Measurements from ENCODE around the gene NCKAP5.

Gene NCKAP5

DNA sequence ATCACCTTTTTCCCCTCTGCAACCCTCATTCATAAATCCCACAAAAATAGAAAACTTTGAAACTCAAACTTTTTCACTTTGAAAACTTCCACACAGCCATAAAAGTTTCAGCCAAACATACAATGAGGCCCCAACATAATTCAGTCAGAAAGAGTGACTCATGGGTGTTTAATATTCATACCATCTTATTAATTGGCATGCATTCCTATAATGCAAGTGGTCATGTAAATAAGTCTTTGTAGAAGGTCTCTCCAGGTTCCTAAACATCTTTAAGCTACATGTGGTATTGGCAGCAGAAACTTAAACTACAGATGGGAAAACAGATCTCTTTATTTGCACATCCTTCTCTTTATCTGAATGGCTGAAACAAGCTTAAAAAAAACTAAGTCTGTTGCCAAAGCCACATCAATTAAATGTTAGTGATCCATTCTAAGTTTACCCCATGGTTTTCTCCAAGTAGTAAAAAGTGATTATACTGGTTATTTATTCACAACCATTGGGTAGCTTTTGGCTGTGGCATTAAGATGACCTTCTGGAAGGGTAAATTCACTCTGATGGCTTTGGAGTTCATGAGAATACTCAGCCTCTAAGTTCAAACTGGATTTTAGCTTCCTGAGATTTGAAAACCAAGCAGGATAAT is 828.1 kb downstream of the NCKAP5 start:
- Histone ChIP-seq H3K27me3 (ENCODE audit: insufficient read depth, poor library complexity, severe bottlenecking) (no peaks in the 10 kb centered on the region), H3K4me1 (ENCODE audit: insufficient read depth, poor library complexity, severe bottlenecking) (no peaks in the 10 kb centered on the region), H3K4me3 (ENCODE audit: severe bottlenecking) (no peak overlapping the region), H3K9me3 (ENCODE audit: severe bottlenecking) (no peaks in the 10 kb centered on the region), H3K27ac (ENCODE audit: poor library complexity, severe bottlenecking) (no peak overlapping the region), H3K36me3 (ENCODE audit: low read depth) (no peaks in the 10 kb centered on the region)
- ATAC-seq (ENCODE audit: low read depth): no peak
- no peak for DNase-seq (ENCODE audit: low spot score)
- TF ChIP-seq, protein P1, sequence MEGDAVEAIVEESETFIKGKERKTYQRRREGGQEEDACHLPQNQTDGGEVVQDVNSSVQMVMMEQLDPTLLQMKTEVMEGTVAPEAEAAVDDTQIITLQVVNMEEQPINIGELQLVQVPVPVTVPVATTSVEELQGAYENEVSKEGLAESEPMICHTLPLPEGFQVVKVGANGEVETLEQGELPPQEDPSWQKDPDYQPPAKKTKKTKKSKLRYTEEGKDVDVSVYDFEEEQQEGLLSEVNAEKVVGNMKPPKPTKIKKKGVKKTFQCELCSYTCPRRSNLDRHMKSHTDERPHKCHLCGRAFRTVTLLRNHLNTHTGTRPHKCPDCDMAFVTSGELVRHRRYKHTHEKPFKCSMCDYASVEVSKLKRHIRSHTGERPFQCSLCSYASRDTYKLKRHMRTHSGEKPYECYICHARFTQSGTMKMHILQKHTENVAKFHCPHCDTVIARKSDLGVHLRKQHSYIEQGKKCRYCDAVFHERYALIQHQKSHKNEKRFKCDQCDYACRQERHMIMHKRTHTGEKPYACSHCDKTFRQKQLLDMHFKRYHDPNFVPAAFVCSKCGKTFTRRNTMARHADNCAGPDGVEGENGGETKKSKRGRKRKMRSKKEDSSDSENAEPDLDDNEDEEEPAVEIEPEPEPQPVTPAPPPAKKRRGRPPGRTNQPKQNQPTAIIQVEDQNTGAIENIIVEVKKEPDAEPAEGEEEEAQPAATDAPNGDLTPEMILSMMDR (IDR thresholded peaks at IDR 0.05; ENCODE audit: poor library complexity, severe bottlenecking): no peak

DNA sequence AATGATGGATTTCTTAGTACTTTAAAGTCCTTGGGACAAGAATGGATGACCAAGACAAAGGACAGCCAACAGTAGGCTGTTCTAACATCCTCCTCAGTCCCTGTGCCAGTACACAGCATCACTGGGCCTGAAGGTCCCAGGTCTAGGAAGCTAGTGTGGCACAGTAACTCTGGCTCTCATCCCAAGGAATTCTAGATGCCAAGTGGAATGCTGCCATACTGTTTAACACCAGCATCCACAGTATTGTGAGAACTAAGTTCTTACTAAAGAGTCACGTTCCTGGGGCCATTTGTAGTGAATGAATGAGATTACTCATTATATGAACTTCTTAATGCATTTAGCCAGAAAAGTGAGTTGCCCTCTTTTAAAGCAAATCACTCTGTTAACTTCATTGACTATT is 830.0 kb downstream of the NCKAP5 start:
- ATAC-seq (ENCODE audit: low read depth) (no peak), DNase-seq (ENCODE audit: low spot score) (no peak)
- no peaks in the 10 kb centered on the region for H3K36me3 ChIP-seq (ENCODE audit: low read depth)
- H3K4me3 ChIP-seq (ENCODE audit: severe bottlenecking): no peak overlapping the region
- peaks cover 3% of the 10 kb centered on the region for H3K27me3 ChIP-seq (ENCODE audit: insufficient read depth, poor library complexity, severe bottlenecking)
- TF ChIP-seq, protein P1 (IDR thresholded peaks at IDR 0.05; ENCODE audit: poor library complexity, severe bottlenecking): no peak
- H3K4me1 ChIP-seq (ENCODE audit: insufficient read depth, poor library complexity, severe bottlenecking): no peaks in the 10 kb centered on the region
- H3K9me3 ChIP-seq (ENCODE audit: severe bottlenecking): no peaks in the 10 kb centered on the region
- no peak overlapping the region for H3K27ac ChIP-seq (ENCODE audit: poor library complexity, severe bottlenecking)

DNA sequence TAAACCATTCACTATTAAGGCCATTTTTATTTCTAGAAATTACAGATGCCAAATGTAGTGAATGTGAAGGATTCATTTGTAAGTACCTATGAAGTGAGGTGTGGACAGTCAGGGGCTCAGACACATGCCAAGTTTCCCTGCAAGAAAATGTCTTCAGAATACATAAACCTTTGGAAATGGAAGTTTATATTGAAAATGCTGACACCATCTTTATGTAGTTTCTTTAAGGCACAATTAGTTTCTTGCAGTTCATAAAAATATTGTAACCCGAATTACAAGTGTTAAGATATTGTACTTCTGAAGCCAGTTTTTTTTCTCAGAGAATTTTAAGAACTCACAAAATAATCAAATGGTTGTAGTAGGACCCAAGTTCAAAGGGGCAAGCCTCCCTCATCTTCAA is 832.2 kb downstream of the NCKAP5 start:
- no peak overlapping the region for H3K27ac ChIP-seq (ENCODE audit: poor library complexity, severe bottlenecking)
- H3K27me3 ChIP-seq (ENCODE audit: insufficient read depth, poor library complexity, severe bottlenecking): peaks cover 3% of the 10 kb centered on the region
- no peaks in the 10 kb centered on the region for H3K36me3 ChIP-seq (ENCODE audit: low read depth)
- H3K4me1 ChIP-seq (ENCODE audit: insufficient read depth, poor library complexity, severe bottlenecking): no peaks in the 10 kb centered on the region
- H3K9me3 ChIP-seq (ENCODE audit: severe bottlenecking): no peaks in the 10 kb centered on the region
- no peak overlapping the region for H3K4me3 ChIP-seq (ENCODE audit: severe bottlenecking)
- ATAC-seq (ENCODE audit: low read depth): no peak
- TF ChIP-seq, protein P1 (IDR thresholded peaks at IDR 0.05; ENCODE audit: poor library complexity, severe bottlenecking): no peak
- no peak for DNase-seq (ENCODE audit: low spot score)

DNA sequence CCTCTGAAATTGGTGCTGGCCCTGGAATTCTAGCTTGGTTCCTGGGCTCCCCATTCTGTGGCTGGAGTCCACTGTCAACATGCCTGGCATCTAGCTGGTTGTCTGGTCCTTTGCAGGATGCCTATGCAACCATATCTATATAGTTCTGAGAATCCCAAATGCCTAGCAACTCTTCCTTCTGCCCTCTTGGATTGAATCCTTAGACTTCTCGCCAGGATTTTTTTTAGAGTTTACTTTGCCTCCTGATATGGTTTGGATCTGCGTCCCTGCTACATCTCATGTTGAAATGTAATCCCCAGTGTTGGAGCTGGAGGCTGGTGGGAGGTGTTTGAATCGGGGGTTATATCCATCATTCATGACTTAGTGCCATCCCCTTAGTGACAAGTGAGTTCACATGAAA is 833.3 kb downstream of the NCKAP5 start:
- ATAC-seq (ENCODE audit: low read depth): no peak
- H3K4me3 ChIP-seq (ENCODE audit: severe bottlenecking): no peak overlapping the region
- H3K27ac ChIP-seq (ENCODE audit: poor library complexity, severe bottlenecking): no peak overlapping the region
- H3K9me3 ChIP-seq (ENCODE audit: severe bottlenecking): no peaks in the 10 kb centered on the region
- TF ChIP-seq, protein P1 (IDR thresholded peaks at IDR 0.05; ENCODE audit: poor library complexity, severe bottlenecking): no peak
- no peaks in the 10 kb centered on the region for H3K36me3 ChIP-seq (ENCODE audit: low read depth)
- no peaks in the 10 kb centered on the region for H3K4me1 ChIP-seq (ENCODE audit: insufficient read depth, poor library complexity, severe bottlenecking)
- peaks cover 3% of the 10 kb centered on the region for H3K27me3 ChIP-seq (ENCODE audit: insufficient read depth, poor library complexity, severe bottlenecking)
- no peak for DNase-seq (ENCODE audit: low spot score)

DNA sequence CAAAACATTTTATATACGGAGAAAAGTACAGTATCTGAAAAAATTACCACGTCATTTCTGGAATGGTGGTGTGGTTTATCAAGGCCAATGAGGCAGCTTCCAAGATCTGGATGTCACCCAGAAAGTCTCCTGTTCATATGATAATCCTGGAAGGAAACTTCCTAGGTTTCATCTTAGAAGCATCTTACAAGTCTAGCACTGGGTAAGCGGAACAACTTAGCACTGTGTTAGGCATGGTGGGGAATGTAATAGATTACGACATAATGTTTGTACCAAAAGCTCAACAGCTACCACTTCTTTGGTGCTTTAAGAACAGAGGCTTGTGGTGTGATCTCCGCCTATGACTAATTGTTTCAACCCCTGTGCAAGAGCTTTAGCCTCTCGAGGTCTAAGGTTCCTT is 835.2 kb downstream of the NCKAP5 start:
- Histone ChIP-seq H3K27ac (ENCODE audit: poor library complexity, severe bottlenecking) (no peak overlapping the region), H3K9me3 (ENCODE audit: severe bottlenecking) (no peaks in the 10 kb centered on the region), H3K4me1 (ENCODE audit: insufficient read depth, poor library complexity, severe bottlenecking) (no peaks in the 10 kb centered on the region), H3K27me3 (ENCODE audit: insufficient read depth, poor library complexity, severe bottlenecking) (peaks cover 3% of the 10 kb centered on the region), H3K36me3 (ENCODE audit: low read depth) (no peaks in the 10 kb centered on the region), H3K4me3 (ENCODE audit: severe bottlenecking) (no peak overlapping the region)
- no peak for ATAC-seq (ENCODE audit: low read depth)
- no peak for DNase-seq (ENCODE audit: low spot score)
- TF ChIP-seq, protein P1 (IDR thresholded peaks at IDR 0.05; ENCODE audit: poor library complexity, severe bottlenecking): no peak

All from RWPE2 (cell line).